Fibroblast of skin of left quadriceps (primary cell): ENCODE measurements around the gene ATG7.
A peak's percentile ranks its signal among the peaks of the same experiment; 100 is the strongest.
"Not testable (repeated sequence)": the region's sequence is repeated elsewhere in the genome, so short reads cannot be mapped to it uniquely, and the experiment has no call there.

ENCODE experiments used
- DNase-seq, 2 experiments: peaks; one replicate each; pipeline ENCODE4 v3.0.0-alpha.2; 2013; ENCODE audit warnings: low read depth in 2 of 2

ATG7 gene

GRCh38 chr3:11389386-11390268 is 117.4 kb downstream of the ATG7 start:
- DNase-seq = no peak

GRCh38 chr3:11390411-11391131 is 118.4 kb downstream of the ATG7 start:
- no peak for DNase-seq

GRCh38 chr3:11391174-11391879 is 119.1 kb downstream of the ATG7 start:
- DNase-seq = no peak

- DNase-seq = peak; percentile 78
Observed at GRCh38 chr3:11392014-11392859, 120.0 kb downstream of the ATG7 start.

GRCh38 chr3:11392860-11393114 is 120.6 kb downstream of the ATG7 start:
- no peak for DNase-seq

- DNase-seq = no peak
Observed at GRCh38 chr3:11393401-11393800, 121.2 kb downstream of the ATG7 start.

GRCh38 chr3:11394392-11394791 is 122.2 kb downstream of the ATG7 start:
- DNase-seq = no peak

- DNase-seq = no peak
Observed at GRCh38 chr3:11400213-11400612, 128.0 kb downstream of the ATG7 start.

GRCh38 chr3:11401434-11401833 is 129.2 kb downstream of the ATG7 start:
- no peak for DNase-seq

GRCh38 chr3:11405323-11405722 is 133.1 kb downstream of the ATG7 start:
- no peak for DNase-seq

- no peak for DNase-seq
Observed at GRCh38 chr3:11407644-11408043, 135.4 kb downstream of the ATG7 start.

- DNase-seq = not testable (repeated sequence)
Observed at GRCh38 chr3:11408324-11408859, 136.2 kb downstream of the ATG7 start.

GRCh38 chr3:11410564-11410963 is 138.4 kb downstream of the ATG7 start:
- DNase-seq = no peak

- DNase-seq = no peak
Observed at GRCh38 chr3:11411956-11412355, 139.8 kb downstream of the ATG7 start.

GRCh38 chr3:11413071-11413470 is 140.9 kb downstream of the ATG7 start:
- no peak for DNase-seq

- DNase-seq = no peak
Observed at GRCh38 chr3:11415099-11415498, 142.9 kb downstream of the ATG7 start.

- DNase-seq = no peak
Observed at GRCh38 chr3:11420066-11420465, 147.9 kb downstream of the ATG7 start.

- no peak for DNase-seq
Observed at GRCh38 chr3:11422291-11422690, 150.1 kb downstream of the ATG7 start.

- DNase-seq = no peak
Observed at GRCh38 chr3:11423868-11424267, 151.7 kb downstream of the ATG7 start.

- no peak for DNase-seq
Observed at GRCh38 chr3:11424277-11424676, 152.1 kb downstream of the ATG7 start.

GRCh38 chr3:11430207-11430606 is 158.0 kb downstream of the ATG7 start:
- DNase-seq = no peak

GRCh38 chr3:11430624-11431023 is 158.4 kb downstream of the ATG7 start:
- no peak for DNase-seq
